T-helper 2 cell (primary cell): Measurements from ENCODE around the gene ADGRF4.
"Not testable (repeated sequence)": the region's sequence is repeated elsewhere in the genome, so short reads cannot be mapped to it uniquely, and the experiment has no call there.

Experiments
- DNase-seq, 5 experiments: peaks; one replicate each; pipeline versions ENCODE4 v3.0.0 to v3.0.0-alpha.2; 2012 to 2022

ADGRF4 gene

GRCh38 chr6:47737406-47737805, 39.0 kb downstream of the ADGRF4 start:
- DNase-seq = no peak

- DNase-seq = no peak
Observed at GRCh38 chr6:47740714-47741113, 42.3 kb downstream of the ADGRF4 start.

DNA sequence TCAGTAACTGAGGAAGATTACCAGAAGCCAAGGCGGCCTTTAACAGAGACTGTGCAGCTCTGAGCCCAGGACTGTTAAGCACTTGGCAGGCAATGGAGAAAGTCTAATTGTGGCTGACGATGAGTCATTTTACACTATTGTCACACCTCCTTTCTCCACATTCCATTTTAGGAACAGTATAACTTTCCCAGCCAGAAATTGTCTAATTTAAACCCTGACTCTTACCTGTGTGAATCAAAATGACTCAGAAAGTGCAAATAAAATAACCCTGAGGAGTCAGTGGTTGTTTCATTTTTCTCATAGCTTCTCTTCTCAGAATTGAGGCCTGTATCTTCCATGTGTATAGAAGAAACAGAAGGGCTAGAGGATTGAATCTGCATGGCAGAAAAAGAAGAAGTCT, 43.4 kb downstream of the ADGRF4 start:
- no peak for DNase-seq

DNA sequence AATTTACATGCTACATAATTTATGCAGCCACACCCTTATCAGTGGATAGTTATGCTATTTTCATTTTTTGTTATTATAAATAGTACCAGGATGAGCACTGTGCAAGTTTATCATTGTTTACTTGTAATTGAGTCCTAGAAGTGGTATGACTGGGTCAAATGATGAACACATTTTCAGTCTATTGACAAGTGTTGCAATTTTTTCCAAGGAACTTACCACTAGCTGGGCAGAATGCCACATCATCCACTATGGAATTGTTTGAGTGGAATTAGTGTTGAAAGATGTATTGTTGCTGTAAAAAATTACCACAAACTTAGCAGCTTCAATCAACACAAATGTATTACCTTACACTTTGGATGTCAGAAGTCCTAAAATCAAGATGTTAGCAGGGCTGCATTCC, 45.4 kb downstream of the ADGRF4 start:
- no peak for DNase-seq

GRCh38 chr6:47745269-47745668, 46.9 kb downstream of the ADGRF4 start:
- DNase-seq = not testable (repeated sequence)

DNA sequence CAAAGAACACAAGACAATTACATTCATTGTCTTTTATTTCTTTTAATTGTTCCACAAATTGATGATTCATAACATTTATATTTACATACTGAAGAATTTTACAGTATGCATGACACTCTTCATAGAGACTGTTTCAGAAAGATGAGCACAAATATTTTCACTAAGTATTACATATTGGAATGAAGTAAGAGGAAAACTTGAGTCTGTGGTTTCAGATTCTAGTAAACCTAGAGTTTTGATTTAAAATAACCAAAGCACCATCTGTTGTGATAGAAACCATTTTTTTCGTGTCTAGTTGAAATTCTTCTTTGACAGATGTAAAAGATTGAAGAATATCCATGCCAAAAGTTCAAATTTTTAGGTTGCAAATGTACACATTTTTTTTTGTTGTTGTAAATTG, 51.4 kb downstream of the ADGRF4 start:
- DNase-seq = no peak

DNA sequence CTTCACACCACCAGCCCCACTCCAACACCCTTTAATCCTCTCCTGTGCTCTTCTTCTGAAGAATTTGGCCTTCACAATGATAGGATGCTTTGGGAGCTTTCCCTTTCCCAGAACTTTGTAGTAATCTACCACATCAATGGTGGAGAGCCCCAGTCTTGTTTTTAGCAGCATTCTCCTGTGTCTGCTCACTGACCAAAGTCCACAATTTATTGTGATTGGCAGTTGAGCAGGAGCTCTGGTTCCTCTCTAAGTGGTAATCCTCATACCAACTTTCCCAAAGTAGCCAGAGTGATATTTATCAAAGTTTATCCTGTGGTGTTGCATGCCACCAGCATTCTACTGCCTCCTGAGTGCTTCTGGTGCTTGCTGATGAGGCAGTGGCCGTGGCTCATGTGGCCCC, 54.4 kb downstream of the ADGRF4 start:
- no peak for DNase-seq

DNA sequence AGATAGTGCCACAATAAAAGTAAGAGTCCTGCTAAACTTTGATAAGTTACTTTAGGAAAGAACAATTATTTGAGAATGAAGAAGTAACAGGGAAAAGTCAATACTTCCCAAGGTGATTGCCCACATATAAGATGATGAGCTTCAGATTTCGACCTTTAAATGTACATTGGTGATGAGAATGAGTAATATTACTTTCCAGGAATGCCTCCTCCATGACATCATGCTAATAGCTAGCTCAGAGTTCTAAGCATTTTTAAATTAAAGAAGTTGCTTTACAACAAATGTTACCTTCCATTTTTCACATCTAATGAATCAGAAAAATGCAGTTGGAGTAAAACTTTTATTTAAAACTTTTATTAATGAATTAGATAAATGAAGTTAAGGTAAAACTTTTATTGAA, 61.0 kb downstream of the ADGRF4 start:
- DNase-seq = no peak

- DNase-seq = no peak
Observed at GRCh38 chr6:47762502-47762901, 64.1 kb downstream of the ADGRF4 start.

DNA sequence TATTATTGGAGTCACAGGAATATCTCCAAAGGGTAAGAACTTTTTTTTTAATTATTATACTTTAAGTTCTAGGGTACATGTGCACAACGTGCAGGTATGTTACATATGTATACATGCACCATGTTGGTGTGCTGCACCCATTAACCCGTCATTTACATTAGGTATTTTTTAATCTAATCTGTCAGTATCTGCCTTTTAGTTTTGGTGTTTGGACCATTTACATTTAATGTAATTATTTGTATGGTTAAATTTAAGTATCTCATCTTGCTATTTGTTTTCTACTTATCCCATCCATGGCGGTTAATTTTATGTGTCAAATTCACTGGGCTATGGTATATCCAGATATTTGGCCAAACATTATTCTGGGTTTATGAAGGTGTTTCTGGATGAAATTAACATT, 68.1 kb downstream of the ADGRF4 start:
- no peak for DNase-seq

- DNase-seq = no peak
Observed at GRCh38 chr6:47767102-47767501, 68.7 kb downstream of the ADGRF4 start.

- no peak for DNase-seq
Observed at GRCh38 chr6:47769982-47770381, 71.6 kb downstream of the ADGRF4 start.
